CD4-positive, alpha-beta T cell treated with Interleukin-2 at 100 ng/mL for 4 hours (primary cell): Measurements from ENCODE around the gene CUEDC1.

ENCODE experiments used
- DNase-seq: peaks from one replicate; pipeline ENCODE4 v3.0.0-alpha.2; 2020; ENCODE audit warnings: low spot score

CUEDC1 gene

DNA sequence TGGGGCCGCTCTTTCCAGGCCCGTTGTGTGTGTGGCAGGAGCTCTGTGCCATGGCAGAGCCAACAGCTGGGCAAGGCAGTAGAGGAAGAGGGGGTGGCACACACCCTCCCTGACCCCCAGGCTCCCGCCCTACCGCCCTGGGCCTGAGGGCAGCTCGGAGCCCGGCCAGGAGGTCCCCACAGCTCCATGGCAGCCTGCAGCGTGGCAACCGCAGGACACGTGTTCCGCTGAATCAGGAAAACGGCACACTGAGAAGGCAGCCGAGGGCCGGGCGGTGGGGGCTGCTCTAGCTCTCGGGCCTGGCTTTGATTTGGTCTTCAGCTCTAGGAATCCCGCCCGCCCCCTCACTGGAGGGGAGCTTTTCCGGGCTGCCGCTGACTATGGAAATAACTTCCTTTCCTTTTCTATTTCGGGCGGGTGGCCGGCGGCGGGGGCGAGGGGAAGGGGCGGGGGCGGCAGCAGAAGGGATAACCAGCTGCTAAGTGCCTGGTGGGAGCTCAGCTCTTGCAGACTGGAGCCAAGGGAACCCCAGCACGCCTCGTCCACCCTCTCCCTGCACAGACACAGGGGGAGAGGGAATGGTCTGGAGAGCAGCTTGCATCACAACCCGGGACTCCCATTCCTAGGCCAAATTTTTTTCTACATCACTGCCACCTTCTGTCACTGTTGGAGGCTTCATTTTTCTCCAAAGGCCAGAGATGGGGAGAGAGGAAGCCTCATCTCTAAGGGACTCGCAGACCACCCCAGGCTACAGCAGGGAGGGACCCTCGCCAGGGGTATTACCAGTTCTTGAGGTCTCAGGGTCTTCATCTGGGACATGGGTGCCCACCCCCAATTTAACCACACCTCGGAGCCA lies 80.5 kb downstream of the CUEDC1 start:
- no peak for DNase-seq

DNA sequence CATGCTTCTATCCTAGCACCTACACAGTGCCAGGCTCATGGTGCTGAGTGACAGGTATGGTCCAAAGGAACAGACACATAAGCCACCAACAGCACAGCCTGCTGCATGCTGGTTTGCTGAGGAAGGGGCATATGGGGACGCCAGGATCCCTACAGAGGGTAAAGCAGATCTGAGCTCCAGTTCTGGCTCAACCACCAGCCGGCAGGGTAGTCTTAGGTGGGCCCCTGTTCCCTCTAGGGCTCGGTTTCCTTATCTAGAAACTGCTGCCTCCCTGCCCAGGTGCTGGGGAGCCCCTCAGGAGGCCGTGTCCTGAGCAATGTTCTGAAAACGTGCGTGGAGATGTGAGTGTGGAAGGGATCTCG lies 81.2 kb downstream of the CUEDC1 start:
- no peak for DNase-seq

DNA sequence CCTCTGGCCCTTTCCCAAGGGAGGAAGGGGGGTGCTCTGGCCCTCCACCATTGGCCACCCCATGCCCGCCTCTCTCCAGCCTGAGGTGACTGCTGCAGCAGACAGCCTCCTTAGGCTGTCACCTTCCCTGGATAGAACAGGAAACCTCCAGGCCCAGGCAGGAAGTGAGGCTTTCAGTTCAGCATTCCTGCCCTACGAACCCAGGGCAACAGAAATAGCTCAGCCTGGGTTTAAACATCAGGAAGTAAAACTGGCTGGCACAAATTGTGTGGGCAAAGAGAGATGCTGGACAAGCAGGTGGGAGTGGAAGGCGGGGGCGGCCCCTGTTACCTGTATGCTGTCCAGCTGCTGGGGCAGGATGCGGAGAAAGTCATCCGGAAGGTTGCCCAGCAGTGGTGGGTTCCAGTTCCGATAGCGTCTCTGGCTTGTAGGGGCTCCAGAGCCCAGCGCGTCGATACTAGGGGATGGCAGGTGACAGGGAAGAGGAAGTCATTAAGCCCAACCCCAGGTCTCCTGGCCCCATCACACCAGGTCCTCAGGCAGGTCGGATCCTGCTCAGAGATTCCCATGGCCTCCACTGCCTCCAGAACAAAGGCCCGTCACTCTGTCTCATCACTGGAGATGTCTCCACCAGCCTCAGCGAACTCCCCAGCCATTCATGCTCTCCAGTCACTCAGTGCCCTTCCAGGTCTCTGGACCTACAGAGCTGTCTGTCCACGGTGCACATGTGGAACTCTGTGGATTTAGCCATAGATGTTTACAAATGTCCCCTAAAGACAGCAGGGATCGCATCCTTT lies 81.8 kb downstream of the CUEDC1 start:
- DNase-seq: no peak

DNA sequence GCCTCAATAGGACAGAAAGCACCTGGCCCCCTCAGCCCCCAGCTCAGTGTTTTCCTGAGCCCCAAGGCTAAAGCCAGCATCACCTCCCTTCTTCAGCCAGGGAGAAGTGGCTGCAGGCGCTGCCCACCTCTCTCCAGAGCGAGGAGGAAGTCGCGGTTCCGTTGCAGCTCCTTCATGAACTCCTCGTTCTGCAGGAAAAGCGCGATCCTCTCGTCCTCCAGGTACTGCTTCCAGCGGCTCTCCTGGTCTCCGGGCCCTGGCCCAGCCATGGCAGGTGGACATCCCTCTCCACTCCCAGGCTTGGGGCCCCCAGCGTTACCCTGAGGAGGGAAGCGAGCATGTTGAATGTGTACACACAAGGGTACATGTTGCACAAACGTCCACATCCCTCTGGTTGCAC lies 82.7 kb downstream of the CUEDC1 start:
- no peak for DNase-seq

DNA sequence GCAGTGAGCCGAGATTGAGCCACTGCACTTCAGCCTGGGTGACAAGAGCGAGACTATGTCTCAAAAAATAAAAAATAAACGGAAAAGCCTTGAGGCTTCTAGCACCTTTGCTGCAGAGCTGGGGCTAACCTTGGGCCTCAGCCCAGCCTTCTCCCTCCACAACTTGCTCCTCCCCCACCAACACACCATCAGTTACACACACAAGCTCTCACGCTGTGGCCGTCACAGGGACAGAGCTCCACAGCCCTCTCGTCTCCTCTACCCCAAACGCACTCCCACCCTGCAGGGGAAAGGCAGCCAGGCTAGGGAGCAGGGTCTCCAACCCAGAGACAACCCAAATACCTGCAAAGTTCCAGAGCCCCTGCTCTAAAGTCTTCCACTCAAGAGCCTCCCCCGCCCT lies 83.3 kb downstream of the CUEDC1 start:
- no peak for DNase-seq

DNA sequence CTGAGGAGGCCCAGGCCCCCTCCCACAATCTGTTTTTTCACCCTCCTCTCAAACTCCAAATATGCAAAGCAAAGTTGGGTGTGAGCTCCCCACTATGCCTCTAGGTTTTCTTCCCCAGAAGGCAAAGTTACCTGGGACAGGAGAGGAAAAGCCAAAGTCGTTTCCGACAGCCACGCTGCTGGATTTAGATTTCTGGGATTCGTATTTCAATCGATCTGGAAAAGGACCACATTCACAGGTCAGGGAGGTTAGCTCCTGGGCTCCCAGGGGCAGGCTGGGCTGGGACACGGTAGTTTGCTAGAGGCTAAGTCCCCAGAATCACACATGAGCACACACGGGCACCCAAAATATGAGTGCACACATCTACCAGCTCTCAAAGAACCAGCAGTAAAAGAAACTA lies 84.1 kb downstream of the CUEDC1 start:
- DNase-seq: no peak

DNA sequence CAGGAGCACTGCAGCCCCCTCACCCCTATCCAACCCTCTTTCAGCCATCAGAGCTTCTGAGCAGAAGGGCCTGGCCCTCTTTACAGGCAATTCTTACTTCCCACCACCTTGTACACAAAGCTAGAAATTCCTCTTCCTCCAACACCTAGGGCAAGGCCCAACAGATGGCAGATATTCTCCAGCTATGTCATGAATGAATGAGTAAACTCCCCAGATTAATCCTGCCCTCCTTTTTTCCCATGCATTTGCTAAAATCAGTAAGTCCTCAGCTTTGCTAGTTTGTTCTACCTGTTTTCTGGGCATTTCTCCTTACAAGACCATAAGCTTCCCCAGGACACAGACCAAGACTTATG lies 85.0 kb downstream of the CUEDC1 start:
- no peak for DNase-seq

DNA sequence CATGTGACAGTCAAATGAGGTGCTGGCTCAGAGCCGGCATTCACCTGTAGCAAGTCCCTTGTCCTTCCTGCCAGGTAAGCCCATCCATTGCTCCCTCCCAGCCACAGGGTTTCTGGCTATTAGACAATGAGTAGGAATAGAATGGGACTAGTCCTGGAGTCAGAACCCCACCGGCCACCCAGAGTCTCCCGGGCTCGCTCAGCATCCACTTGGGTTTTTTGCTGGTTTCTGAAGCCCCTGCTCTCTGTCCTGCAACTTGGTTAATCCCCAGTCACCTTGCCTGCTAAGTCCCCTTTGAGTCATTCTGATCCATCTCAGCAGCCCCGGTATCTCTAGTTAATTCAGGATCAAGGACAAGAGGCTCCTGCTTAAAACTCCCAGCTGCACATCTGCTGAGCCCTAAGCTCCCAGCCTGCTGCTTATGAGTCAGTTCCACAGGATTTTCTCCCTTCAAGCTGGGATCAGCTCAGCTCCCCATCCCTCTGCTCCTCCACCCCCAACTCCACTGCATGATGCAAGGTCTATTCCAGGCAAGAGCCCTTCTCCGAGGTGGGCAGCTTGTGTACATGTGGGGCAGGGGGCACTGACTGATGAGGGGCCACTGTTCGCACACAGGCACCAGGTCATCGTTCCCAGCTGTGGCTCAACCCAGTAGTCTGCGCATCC lies 85.5 kb downstream of the CUEDC1 start:
- DNase-seq: no peak

DNA sequence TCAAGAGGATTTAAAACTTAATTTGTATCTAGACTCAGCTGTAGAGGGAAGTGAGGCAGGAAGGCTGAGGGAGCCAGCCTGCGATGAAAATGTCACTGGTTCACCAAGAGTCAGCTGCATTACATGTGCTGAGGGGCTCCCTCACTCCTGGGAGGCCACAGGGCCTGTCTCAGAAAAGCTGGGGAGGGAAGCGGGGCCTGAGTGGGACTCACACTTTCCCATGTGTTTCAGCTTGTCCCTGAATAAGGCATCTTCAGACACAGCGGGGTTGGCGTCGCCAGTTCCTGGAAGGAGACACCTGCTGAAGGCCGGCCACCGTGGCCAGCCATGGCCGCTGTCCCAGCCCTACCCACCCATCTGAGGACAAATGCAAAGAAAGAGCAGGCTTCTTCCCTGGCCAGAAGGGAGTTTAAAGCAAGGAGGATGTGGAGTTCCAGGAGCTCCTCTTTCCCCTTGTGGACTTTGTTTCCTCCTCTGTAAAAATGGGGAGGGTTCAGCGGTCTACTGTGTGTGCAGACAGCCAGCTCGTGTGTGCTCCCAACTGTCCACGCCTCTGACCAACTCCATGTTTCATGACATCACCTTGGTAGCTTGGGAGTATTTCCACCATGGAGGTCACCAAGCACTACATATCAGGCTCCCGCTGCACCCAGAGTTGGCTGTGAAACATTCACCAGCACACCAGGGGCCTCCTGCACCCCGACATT lies 86.1 kb downstream of the CUEDC1 start:
- no peak for DNase-seq

DNA sequence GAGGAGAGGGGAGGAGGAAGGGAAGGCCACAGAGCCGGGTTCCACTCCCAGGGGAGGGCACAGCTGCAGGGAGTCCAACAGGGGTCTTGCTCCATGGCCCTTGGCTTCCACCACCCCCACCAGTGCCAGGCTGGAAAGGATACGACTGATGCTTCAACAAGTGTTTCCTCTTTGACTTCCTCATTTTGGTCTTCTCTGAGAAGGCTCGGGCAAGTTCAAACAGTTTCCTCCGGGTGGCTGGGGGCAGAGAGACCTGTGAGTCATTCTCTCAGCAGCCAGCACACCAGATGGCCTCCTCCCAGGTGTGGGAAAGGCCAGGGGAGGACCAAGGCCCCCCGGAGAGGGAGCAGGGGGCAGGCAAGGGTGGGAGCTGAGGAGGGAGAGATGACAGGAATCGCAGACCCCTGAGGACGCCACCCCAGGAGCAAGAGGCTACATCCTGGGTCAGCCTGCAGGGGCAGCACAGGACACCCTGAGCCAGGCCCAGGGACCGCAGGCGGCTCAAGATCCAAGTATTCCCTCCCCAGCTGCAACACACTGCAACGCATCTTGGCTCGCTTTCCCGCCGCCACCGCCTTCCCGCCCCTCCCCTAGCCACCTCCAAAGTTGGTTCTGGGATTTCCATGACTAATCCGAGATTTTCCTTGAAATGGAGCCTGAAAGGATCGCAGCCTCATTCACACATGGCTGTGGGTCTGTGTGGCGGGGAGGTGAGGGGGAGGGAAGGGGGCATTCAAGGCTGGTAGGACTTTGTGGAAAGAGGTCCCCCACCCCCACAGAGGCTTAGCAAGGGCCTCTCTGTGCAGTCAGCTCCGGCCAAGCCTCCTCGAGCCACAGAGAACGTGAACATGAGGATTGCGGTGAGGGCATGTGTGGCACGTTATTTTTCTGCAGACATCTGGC lies 87.0 kb downstream of the CUEDC1 start:
- peak; percentile 11 for DNase-seq

DNA sequence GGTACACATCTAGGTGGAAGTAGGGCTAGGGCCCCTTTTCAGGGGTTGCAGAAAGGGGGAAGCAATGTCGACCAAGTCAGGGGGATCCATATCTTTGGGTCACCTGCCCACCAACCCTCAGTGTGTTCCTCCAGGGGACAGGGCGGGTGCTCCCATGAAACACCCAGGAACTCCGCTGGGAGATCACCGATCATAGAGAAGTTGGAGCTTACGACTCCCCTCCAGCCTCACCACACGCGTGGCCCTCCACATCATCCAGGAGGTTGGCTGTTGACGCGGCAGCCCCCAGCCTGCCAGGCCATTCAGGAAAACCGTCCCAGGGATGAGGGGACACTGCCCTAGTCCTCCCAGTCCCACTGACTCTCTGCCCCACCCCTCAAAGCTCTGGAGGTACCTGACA lies 88.1 kb downstream of the CUEDC1 start:
- DNase-seq: no peak

DNA sequence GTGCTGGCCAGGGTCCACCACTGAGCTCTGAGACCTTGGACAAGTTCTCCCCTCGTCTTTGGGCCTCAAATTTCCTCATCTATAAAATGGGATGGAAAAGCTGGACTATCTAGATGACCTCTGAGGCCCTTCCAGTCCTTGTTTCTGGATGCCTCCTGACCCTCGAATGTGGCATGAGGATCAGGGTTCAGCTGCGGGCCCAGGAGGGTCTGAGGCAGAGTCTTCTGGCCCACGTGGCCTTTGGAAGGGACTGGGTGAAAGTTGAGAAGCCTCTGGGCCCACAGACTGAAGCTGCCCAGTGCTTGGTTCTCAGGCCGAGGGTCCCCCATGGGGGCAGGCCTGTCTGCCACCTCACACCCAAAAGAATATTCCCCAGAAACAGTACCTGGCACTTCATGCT lies 88.5 kb downstream of the CUEDC1 start:
- no peak for DNase-seq

DNA sequence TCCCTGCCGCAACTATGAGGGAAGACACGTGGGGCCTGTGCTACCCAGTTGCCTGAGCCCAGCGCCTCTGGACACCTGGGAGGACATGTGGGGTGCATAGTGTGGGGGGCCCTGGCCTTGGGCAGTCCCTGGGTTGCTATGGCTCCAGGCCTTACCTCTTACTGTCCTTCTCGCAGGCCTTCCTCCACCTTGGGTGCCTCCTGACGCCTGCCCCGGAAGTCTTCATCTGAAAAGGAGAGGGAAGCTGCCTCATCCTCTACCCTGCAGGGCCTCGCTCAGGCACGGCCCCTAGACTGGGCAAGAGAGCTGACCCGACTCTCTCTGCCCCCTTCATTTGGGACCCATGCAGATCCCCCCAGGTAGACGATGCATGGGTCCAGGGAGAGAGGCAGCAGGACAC lies 88.9 kb downstream of the CUEDC1 start:
- DNase-seq: no peak

DNA sequence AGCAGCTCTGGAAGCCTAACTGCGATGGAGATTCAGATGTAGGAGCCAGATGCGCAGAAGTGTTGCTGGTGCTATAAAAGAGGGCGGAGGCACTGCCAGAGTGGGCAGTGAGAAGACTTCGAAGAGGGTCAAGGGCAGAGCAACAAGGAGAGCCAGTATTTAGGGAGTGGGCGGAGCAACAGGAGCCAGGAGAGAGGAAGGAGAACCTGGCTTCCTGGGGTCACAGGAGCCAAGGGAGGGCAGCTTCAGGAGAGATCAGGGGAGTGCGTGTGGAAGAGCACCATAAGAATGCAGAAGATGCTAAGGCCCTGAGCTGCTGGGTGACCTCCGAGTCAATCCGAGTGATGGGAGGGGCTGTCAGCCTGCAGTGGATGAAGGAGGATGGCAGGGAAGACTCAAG lies 90.9 kb downstream of the CUEDC1 start:
- no peak for DNase-seq

DNA sequence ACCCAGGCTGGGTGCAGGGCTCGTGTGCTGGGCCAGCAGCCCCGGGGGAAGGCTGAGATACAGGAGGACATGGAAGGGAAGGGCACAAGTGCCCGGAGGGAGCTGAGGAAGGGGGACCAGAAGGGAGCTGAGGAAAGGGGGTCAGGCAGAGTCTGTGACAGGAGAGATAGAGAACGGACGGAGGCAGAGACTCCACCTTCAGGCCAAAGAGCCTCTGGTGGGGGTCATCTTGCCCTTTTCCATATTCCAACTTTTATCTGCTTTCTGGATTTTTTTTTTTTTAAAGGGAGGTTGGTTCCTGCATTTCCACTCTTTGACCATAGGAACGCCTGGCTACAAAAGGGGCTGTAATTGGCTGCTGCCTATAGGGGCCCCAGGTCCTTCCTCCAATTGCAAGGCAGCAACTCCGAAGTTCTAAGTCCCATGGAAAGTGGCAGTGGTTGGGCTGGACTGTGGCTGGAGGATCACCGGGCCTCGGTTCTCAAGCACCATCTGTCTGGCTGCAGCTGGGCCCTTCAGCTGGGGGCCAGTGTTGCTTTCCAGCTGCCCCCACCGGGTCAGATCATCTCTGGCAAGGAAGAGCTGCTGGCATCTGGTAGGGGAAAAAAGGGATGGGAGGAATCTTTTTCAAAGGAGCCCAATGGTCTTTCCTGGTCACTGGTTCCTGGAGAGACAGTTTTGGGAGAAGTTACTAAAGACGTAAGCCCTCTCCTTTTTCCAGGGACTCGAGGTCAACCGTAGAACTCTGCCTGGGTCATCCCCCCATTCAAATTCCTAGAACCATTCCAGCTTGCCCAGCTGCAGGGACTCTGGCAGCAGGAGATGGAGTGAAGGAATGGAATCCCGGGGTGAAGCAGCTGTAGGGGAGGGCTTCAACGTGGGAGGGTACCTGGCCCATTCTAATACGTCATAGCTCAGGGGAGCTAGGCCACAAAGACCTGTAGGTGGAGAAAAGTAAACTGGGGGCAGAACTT lies 92.2 kb downstream of the CUEDC1 start:
- DNase-seq: no peak

DNA sequence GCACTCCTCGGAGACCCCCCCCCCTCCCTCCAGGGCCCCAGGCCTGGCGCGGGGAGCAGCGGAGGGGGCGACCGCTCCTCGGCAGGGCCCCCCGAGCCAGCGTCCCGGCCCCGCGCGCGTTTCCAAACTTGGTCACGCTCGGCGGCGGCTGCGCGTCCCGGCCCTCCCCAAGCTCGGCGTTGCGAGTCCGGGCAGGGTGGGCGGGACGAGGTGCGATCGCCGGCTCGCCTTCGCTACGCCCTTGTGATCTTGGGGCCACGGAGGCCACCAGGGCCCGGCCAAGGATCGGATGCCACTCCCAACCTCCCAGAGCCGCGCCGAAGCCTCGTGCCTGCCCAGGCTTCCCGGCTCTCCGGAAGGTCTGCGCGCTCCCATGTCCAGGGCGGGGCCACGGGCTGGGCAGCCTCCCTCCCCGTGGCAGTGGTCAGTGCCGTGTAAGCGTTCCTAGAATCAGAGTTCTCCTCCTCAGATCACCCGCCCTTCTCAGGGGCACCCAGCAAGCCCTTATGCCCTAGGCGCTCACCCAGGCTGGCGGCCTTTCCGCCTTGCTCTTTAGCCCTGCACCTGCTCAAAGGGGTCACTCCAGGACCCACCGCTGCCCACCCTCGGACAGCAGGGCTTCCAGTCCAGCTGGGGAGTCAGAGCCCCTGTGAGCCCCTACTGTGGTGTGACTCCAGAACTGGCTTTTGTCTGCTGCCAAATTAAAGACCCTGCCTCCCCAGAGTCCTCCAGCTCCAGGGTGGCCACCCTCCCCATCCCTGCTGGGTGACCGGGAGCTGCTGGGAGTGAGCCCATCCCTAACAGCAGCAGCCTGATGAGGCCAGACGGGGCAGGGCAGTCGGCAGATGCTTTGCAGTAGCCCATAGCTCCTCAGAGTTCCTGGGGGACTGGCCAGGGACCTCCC lies 93.2 kb downstream of the CUEDC1 start:
- no peak for DNase-seq

DNA sequence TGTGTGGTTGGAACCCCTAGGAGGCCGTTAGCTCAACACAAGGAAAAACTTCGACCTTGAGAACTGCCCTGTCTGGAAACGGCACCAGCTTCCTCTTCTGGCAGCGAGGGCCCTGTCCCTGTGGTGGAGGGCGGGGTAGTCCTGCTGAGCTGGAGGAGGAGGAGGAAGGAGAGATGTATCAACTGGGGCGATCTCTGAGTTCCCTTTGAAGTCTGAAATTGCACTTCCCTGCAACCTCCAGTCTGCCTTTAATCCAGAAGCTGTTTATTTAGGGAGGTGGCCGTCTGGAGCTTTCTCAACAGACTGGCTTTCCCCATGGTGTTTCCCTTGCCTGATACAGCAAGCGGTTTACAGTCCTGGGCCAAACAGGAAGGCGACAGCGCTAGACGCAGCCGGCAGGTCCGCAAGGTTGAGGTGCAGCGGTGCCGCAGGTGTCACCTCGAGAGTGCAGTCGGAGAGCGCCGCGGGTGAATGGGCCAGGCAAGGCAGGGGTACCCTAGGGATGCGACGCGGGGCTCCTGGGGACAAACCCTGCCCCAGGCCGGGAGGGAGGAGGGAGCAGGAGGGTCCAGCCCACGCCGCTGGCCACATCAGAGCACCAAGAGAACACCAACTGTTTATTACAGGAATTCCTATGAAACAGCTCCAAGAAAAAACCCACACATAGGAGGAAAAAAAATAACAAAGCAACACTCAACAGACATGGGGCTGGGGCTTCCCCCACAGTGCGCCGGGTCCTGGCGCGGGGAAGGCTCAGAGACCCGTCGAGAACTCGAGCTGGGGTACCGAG lies 94.0 kb downstream of the CUEDC1 start:
- peak; percentile 36 for DNase-seq

DNA sequence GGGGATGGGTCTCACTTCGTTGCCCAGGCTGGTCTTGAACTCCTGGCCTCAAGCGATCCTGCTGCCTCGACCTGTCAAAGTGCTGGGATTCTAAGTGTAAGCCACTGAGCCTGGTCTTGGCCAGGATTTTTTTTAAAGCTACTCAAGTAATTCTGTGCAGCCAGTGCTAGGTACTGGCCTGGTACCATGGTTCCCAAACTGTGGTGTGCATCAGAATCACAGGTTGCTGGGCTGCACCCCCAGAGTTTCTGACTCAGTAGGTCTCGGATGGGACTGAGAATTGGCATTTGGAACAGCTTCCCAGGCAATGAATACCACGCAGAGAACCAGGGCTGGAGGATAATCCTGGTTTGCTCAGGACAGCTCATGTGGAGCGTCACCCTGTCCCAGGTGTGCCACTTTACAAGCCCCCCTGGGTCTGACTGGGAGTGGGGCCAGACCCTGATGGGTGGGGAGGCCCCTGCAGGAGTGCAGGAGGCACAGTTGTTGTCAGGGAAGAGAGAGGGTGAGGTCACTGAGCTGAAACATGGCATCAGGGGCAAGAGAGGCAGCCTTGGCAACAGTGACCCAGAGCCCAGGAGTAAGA lies 94.7 kb downstream of the CUEDC1 start:
- no peak for DNase-seq
